H1 (cell line): ENCODE measurements around the gene SDR39U1. TPM values are rescaled to one million over a fixed set of nuclear protein-coding genes. Genes with fewer than 3 reads are reported as not detected.

Experiments used
- CTBP2 ChIP-seq: IDR thresholded peaks from 2 replicates; pipeline ENCODE4 v1.7.0; 2011; ENCODE audit warnings: borderline replicate concordance, mild to moderate bottlenecking, moderate library complexity, mixed read lengths, low read length; ENCODE audit not compliant: insufficient read depth, insufficient read length
- GABPA ChIP-seq: IDR thresholded peaks from 2 replicates; pipeline ENCODE4 v1.6.1; 2011; ENCODE audit warnings: mild to moderate bottlenecking, low read length, moderate library complexity, borderline replicate concordance; ENCODE audit not compliant: insufficient read depth
- JUN ChIP-seq: IDR thresholded peaks from 2 replicates; pipeline ENCODE4 v1.6.1; 2011; ENCODE audit warnings: low read depth, mild to moderate bottlenecking, improper control_type of control experiment, low read length
- POU5F1 ChIP-seq: IDR thresholded peaks from 2 replicates; pipeline ENCODE4 v1.6.1; 2011; ENCODE audit warnings: low read depth, mild to moderate bottlenecking, low read length, moderate library complexity
- polyA plus RNA-seq, 7 experiments: library from polyadenylated mRNA; depleted of rRNA in 3 of 7; stranded (reverse) in 5 of 7; unstranded in 2 of 7; fragments of >200 nt in 5 of 7; fragments of 200-250 nt in 2 of 7; gene quantifications; 1 replicate in 5 of 7; 2 replicates in 1 of 7; 4 replicates in 1 of 7; pipeline versions ENCODE4 v1.2.1 to v1.2.3, GENCODE V29; 2011 to 2013; ENCODE audit warnings: missing spikeins in 2 of 7, mixed read lengths in 2 of 7
- total RNA-seq: library from RNA; stranded (reverse); fragmentation: NEBNext Ultra II Directional; extraction: Animal tissue kit (Norgen Biotek cat#: 25700); gene quantifications from 2 replicates; pipeline ENCODE4 v1.2.1, GENCODE V29; 2021
- TF ChIP-seq, protein P1 (sequence below), 3 experiments: IDR thresholded peaks; 1 replicate in 2 of 3; 2 replicates in 1 of 3; pipeline versions ENCODE4 v1.5.1 to v1.6.1; 2011; ENCODE audit warnings: low read length in 3 of 3, mild to moderate bottlenecking in 3 of 3, inconsistent platforms in 2 of 3, low read depth in 1 of 3, moderate library complexity in 1 of 3; ENCODE audit not compliant: insufficient read depth in 1 of 3; ENCODE audit errors: control extremely low read depth in 1 of 3

SDR39U1 gene
- total and polyA plus RNA-seq, 2 of the 8 experiments (the other 6 are each of a cell fraction or from before 2014, with no cell fraction given), result 46.7 to 98.8 TPM

DNA sequence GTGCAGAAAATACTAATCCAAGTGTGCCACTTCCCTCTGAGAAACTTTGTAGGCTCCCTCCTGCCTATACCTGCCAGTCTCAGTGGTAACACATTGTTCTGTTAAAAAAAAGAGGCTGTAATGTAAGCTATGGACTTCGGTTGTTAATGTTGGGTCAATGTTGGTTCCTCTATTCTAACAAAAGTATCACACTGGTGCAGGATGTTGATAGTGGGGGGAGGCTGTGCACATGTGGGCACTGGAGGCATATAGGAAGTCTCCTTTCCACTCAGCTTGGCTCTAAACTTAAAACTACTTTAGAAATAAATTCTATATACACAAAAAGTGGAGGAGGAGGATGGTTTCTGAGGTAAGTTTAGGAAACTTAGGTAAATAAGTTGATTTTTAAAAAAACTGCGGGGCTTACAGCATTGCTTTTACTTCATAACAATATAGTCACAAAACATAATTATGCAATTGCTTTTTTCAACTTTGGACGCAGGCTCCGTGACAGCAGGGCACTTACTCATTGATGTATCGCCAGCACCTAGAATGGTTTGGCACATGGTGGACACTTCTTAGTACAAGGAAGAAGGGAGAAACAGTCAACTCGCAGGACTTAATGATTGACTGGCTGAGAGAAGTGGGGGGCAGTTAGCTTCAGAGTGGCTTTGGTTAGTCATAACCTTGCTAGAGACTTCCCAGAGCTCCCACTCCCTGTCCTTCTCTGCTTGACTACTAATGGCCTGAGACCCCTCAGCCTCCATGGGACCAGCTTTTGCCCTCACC, 51.7 kb downstream of the SDR39U1 start (continued):
- TF ChIP-seq, protein P1, sequence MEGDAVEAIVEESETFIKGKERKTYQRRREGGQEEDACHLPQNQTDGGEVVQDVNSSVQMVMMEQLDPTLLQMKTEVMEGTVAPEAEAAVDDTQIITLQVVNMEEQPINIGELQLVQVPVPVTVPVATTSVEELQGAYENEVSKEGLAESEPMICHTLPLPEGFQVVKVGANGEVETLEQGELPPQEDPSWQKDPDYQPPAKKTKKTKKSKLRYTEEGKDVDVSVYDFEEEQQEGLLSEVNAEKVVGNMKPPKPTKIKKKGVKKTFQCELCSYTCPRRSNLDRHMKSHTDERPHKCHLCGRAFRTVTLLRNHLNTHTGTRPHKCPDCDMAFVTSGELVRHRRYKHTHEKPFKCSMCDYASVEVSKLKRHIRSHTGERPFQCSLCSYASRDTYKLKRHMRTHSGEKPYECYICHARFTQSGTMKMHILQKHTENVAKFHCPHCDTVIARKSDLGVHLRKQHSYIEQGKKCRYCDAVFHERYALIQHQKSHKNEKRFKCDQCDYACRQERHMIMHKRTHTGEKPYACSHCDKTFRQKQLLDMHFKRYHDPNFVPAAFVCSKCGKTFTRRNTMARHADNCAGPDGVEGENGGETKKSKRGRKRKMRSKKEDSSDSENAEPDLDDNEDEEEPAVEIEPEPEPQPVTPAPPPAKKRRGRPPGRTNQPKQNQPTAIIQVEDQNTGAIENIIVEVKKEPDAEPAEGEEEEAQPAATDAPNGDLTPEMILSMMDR (IDR thresholded peaks at IDR 0.05; ENCODE audit: control extremely low read depth in 1 of 3, insufficient read depth in 1 of 3, low read depth in 1 of 3, low read length in 3 of 3), result no peak
- TF ChIP-seq POU5F1 (no peak), GABPA (no peak), CTBP2 (no peak), JUN (no peak)

Other genes starting within 250 kb of the SDR39U1 start
- gene TM9SF1, start 247.3 kb downstream of the SDR39U1 start, total RNA-seq, result 22.2 and 25.3 TPM in 2 replicates
- 24.6 and 29.2 TPM in 2 replicates for gene TM9SF1, start 247.3 kb downstream of the SDR39U1 start, polyA plus RNA-seq (2011; rRNA removed)
- 0.28 TPM in 1 of 2 replicates, not detected in the other for gene TSSK4, start 237.1 kb downstream of the SDR39U1 start, total RNA-seq
- 0.05 TPM in 1 of 2 replicates, not detected in the other for gene TSSK4, start 237.1 kb downstream of the SDR39U1 start, polyA plus RNA-seq (2011; rRNA removed)
- gene CHMP4A, start 229.3 kb downstream of the SDR39U1 start, total RNA-seq, result 32.9 and 36.4 TPM in 2 replicates
- gene CHMP4A, start 229.3 kb downstream of the SDR39U1 start, polyA plus RNA-seq (2011; rRNA removed), result 23.4 and 37.6 TPM in 2 replicates
- 14.3 and 17.7 TPM in 2 replicates for gene MDP1, start 226.7 kb downstream of the SDR39U1 start, total RNA-seq
- gene MDP1, start 226.7 kb downstream of the SDR39U1 start, polyA plus RNA-seq (2011; rRNA removed), result 25.3 and 32.2 TPM in 2 replicates
- 241 and 253 TPM in 2 replicates for gene NEDD8, start 210.4 kb downstream of the SDR39U1 start, total RNA-seq
- gene NEDD8, start 210.4 kb downstream of the SDR39U1 start, polyA plus RNA-seq (2011; rRNA removed), result 196 and 317 TPM in 2 replicates
- 85.3 and 88.3 TPM in 2 replicates for gene GMPR2, start 209.8 kb downstream of the SDR39U1 start, total RNA-seq
- 52.9 and 61.6 TPM in 2 replicates for gene GMPR2, start 209.8 kb downstream of the SDR39U1 start, polyA plus RNA-seq (2011; rRNA removed)
- gene TINF2, start 200.2 kb downstream of the SDR39U1 start, total RNA-seq, result 31.0 and 36.7 TPM in 2 replicates
- 23.5 and 31.7 TPM in 2 replicates for gene TINF2, start 200.2 kb downstream of the SDR39U1 start, polyA plus RNA-seq (2011; rRNA removed)
- 2.0 and 2.2 TPM in 2 replicates for gene TGM1, start 179.6 kb downstream of the SDR39U1 start, total RNA-seq
- 1.8 and 4.1 TPM in 2 replicates for gene TGM1, start 179.6 kb downstream of the SDR39U1 start, polyA plus RNA-seq (2011; rRNA removed)
- gene RABGGTA, start 171.2 kb downstream of the SDR39U1 start, total RNA-seq, result 16.0 and 16.9 TPM in 2 replicates
- 49.8 and 65.1 TPM in 2 replicates for gene RABGGTA, start 171.2 kb downstream of the SDR39U1 start, polyA plus RNA-seq (2011; rRNA removed)
- gene DHRS1, start 143.0 kb downstream of the SDR39U1 start, total RNA-seq, result 8.8 and 13.4 TPM in 2 replicates
- 31.7 and 40.2 TPM in 2 replicates for gene DHRS1, start 143.0 kb downstream of the SDR39U1 start, polyA plus RNA-seq (2011; rRNA removed)
- 34.8 and 39.3 TPM in 2 replicates for gene NOP9, start 142.9 kb downstream of the SDR39U1 start, total RNA-seq
- 17.8 and 22.4 TPM in 2 replicates for gene NOP9, start 142.9 kb downstream of the SDR39U1 start, polyA plus RNA-seq (2011; rRNA removed)
- not detected in 2 replicates for gene CIDEB, start 134.8 kb downstream of the SDR39U1 start, total RNA-seq
- gene CIDEB, start 134.8 kb downstream of the SDR39U1 start, polyA plus RNA-seq (2011; rRNA removed), result 0.09 and 0.11 TPM in 2 replicates
- 6.7 and 7.0 TPM in 2 replicates for gene LTB4R2, start 132.6 kb downstream of the SDR39U1 start, total RNA-seq
- gene LTB4R2, start 132.6 kb downstream of the SDR39U1 start, polyA plus RNA-seq (2011; rRNA removed), result 5.3 and 9.8 TPM in 2 replicates
- 4.1 and 6.8 TPM in 2 replicates for gene LTB4R, start 131.3 kb downstream of the SDR39U1 start, total RNA-seq
- 6.7 and 9.7 TPM in 2 replicates for gene LTB4R, start 131.3 kb downstream of the SDR39U1 start, polyA plus RNA-seq (2011; rRNA removed)
- gene ADCY4, start 107.7 kb downstream of the SDR39U1 start, total RNA-seq, result 0.35 and 0.69 TPM in 2 replicates
- gene ADCY4, start 107.7 kb downstream of the SDR39U1 start, polyA plus RNA-seq (2011; rRNA removed), result 0.27 and 0.57 TPM in 2 replicates
- 0.39 and 0.55 TPM in 2 replicates for gene RIPK3, start 102.8 kb downstream of the SDR39U1 start, total RNA-seq
- gene RIPK3, start 102.8 kb downstream of the SDR39U1 start, polyA plus RNA-seq (2011; rRNA removed), result 0.20 and 0.24 TPM in 2 replicates
- 47.3 and 51.2 TPM in 2 replicates for gene NFATC4, start 74.6 kb downstream of the SDR39U1 start, total RNA-seq
- 50.3 and 78.9 TPM in 2 replicates for gene NFATC4, start 74.6 kb downstream of the SDR39U1 start, polyA plus RNA-seq (2011; rRNA removed)
- gene NYNRIN, start 43.8 kb downstream of the SDR39U1 start, total RNA-seq, result 18.3 and 19.6 TPM in 2 replicates
- 15.2 and 18.4 TPM in 2 replicates for gene NYNRIN, start 43.8 kb downstream of the SDR39U1 start, polyA plus RNA-seq (2011; rRNA removed)
- 0.52 and 0.54 TPM in 2 replicates for gene CBLN3, start 13.1 kb downstream of the SDR39U1 start, total RNA-seq
- 0.72 and 1.00 TPM in 2 replicates for gene CBLN3, start 13.1 kb downstream of the SDR39U1 start, polyA plus RNA-seq (2011; rRNA removed)
- 22.1 and 22.3 TPM in 2 replicates for gene KHNYN, start 12.8 kb downstream of the SDR39U1 start, total RNA-seq
- 7.6 and 9.2 TPM in 2 replicates for gene KHNYN, start 12.8 kb downstream of the SDR39U1 start, polyA plus RNA-seq (2011; rRNA removed)
- gene CMA1, start 65.5 kb upstream of the SDR39U1 start, total RNA-seq, result not detected in 2 replicates
- not detected in 2 replicates for gene CMA1, start 65.5 kb upstream of the SDR39U1 start, polyA plus RNA-seq (2011; rRNA removed)
- not detected in 2 replicates for gene CTSG, start 133.5 kb upstream of the SDR39U1 start, total RNA-seq
- gene CTSG, start 133.5 kb upstream of the SDR39U1 start, polyA plus RNA-seq (2011; rRNA removed), result not detected in 2 replicates
- gene GZMH, start 166.9 kb upstream of the SDR39U1 start, total RNA-seq, result not detected in 2 replicates
- gene GZMH, start 166.9 kb upstream of the SDR39U1 start, polyA plus RNA-seq (2011; rRNA removed), result not detected in 2 replicates
- not detected in 2 replicates for gene GZMB, start 191.4 kb upstream of the SDR39U1 start, total RNA-seq
- gene GZMB, start 191.4 kb upstream of the SDR39U1 start, polyA plus RNA-seq (2011; rRNA removed), result not detected in 2 replicates